IMR-90 (cell line): Measurements from ENCODE around the gene AP2M1. TPM values are rescaled to one million over a fixed set of nuclear protein-coding genes. Genes with fewer than 3 reads are reported as not detected.

Experiments
- ATAC-seq: fragments of 200-7000 bp; cut with Tn5 transposase; 2 replicates; pipeline ENCODE4 v1.9.1; 2020; ENCODE audit warnings: low read depth, mild to moderate bottlenecking, moderate library complexity
- BruUV-seq: library from RNA; stranded (reverse); fragments of 400-500 nt; replicated peaks from 2 replicates; lab custom pipeline; 2021; lab: Mats Ljungman, UMichigan
- CTCF ChIA-PET: fragments of 300-600 bp; formaldehyde crosslinking; extraction: SDS; loops from one replicate; lab custom pipeline; 2021; ENCODE audit warnings: antibody characterized with exemption; lab: Yijun Ruan, JAX
- POLR2A ChIA-PET: fragments of 300-600 bp; sonication (Branson Sonifier 250); formaldehyde crosslinking; loops from one replicate; lab custom pipeline; 2022; ENCODE audit warnings: antibody characterized with exemption; ENCODE audit not compliant: unreplicated experiment; lab: Charles Lee
- DNase-seq: peaks from one replicate; pipeline ENCODE4 v3.0.0; 2013
- H2AFZ ChIP-seq: replicated peaks from 2 replicates; pipeline ENCODE3; 2013; ENCODE audit warnings: low read length, mild to moderate bottlenecking; ENCODE audit not compliant: poor library complexity
- H2AK5ac ChIP-seq: 2 replicates; pipeline ENCODE4 v1.6.1; 2013; ENCODE audit warnings: low read depth, low read length, inconsistent platforms
- H2AK9ac ChIP-seq: replicated peaks from 2 replicates; pipeline ENCODE3; 2013; ENCODE audit warnings: mild to moderate bottlenecking, low read depth, low read length, moderate library complexity; ENCODE audit not compliant: poor library complexity
- H2BK120ac ChIP-seq: 2 replicates; pipeline ENCODE4 v1.6.1; 2013; ENCODE audit warnings: low read depth, low read length, inconsistent platforms
- H2BK15ac ChIP-seq: 3 replicates; pipeline ENCODE4 v1.6.1; 2013; ENCODE audit warnings: low read depth, low read length, inconsistent platforms
- H2BK20ac ChIP-seq: 2 replicates; pipeline ENCODE4 v1.6.1; 2013; ENCODE audit warnings: low read depth, mild to moderate bottlenecking, inconsistent platforms, low read length, moderate library complexity
- H2BK5ac ChIP-seq: 2 replicates; pipeline ENCODE4 v1.6.1; 2013; ENCODE audit warnings: mild to moderate bottlenecking, low read depth, low read length, inconsistent platforms; ENCODE audit not compliant: poor library complexity, severe bottlenecking
- H3K14ac ChIP-seq: replicated peaks from 2 replicates; pipeline ENCODE4 v1.6.1; 2013; ENCODE audit warnings: low read depth, low read length, inconsistent platforms
- H3K18ac ChIP-seq: 2 replicates; pipeline ENCODE4 v1.6.1; 2013; ENCODE audit warnings: low read depth, low read length, control low read depth
- H3K23ac ChIP-seq: 2 replicates; pipeline ENCODE4 v1.6.1; 2013; ENCODE audit warnings: low read depth, low read length, inconsistent platforms
- H3K27ac ChIP-seq: 2 replicates; pipeline ENCODE4 v1.5.1; 2013; ENCODE audit warnings: mild to moderate bottlenecking, control low read depth, low read length; ENCODE audit not compliant: insufficient read depth
- H3K27me3 ChIP-seq: 2 replicates; pipeline ENCODE4 v1.6.1; 2013; ENCODE audit warnings: low read length; ENCODE audit not compliant: control insufficient read depth, insufficient read depth
- H3K36me3 ChIP-seq: 2 replicates; pipeline ENCODE4 v1.6.1; 2013; ENCODE audit warnings: low read length, mixed read lengths; ENCODE audit not compliant: control insufficient read depth, insufficient read depth
- H3K4ac ChIP-seq: 2 replicates; pipeline ENCODE4 v1.6.1; 2013; ENCODE audit warnings: low read depth, low read length, inconsistent platforms
- H3K4me1 ChIP-seq: 2 replicates; pipeline ENCODE4 v1.6.1; 2013; ENCODE audit warnings: low read length, mixed read lengths; ENCODE audit not compliant: control insufficient read depth, insufficient read depth
- H3K4me2 ChIP-seq: 2 replicates; pipeline ENCODE4 v1.6.1; 2013; ENCODE audit warnings: low read depth, mild to moderate bottlenecking, control low read depth, low read length, moderate library complexity
- H3K4me3 ChIP-seq: 2 replicates; pipeline ENCODE4 v1.5.1; 2013; ENCODE audit warnings: low read depth, mild to moderate bottlenecking, control low read depth, low read length, moderate library complexity; ENCODE audit not compliant: insufficient read depth
- H3K56ac ChIP-seq: 2 replicates; pipeline ENCODE4 v1.6.1; 2013; ENCODE audit warnings: low read length, inconsistent platforms; ENCODE audit not compliant: insufficient read depth; ENCODE audit errors: extremely low read depth
- H3K79me1 ChIP-seq, 2 experiments: 2 replicates each; pipeline ENCODE4 v1.6.1; 2013; ENCODE audit warnings: low read length in 2 of 2, inconsistent platforms in 1 of 2, low read depth in 1 of 2
- H3K9ac ChIP-seq: 2 replicates; pipeline ENCODE4 v1.6.1; 2013; ENCODE audit warnings: low read depth, low read length, control low read depth
- H3K9me1 ChIP-seq: 2 replicates; pipeline ENCODE4 v1.6.1; 2013; ENCODE audit warnings: low read length, inconsistent platforms; ENCODE audit not compliant: insufficient read depth
- H3K9me3 ChIP-seq: 2 replicates; pipeline ENCODE4 v1.6.1; 2013; ENCODE audit warnings: low read length; ENCODE audit not compliant: control insufficient read depth, insufficient read depth
- H4K20me1 ChIP-seq: 2 replicates; pipeline ENCODE4 v1.6.1; 2013; ENCODE audit warnings: low read length, inconsistent platforms; ENCODE audit not compliant: insufficient read depth
- H4K5ac ChIP-seq: 2 replicates; pipeline ENCODE4 v1.6.1; 2013; ENCODE audit warnings: mild to moderate bottlenecking, low read depth, low read length, control low read depth
- H4K8ac ChIP-seq, 2 experiments: 2 replicates each; pipeline ENCODE4 v1.6.1; 2013; ENCODE audit warnings: low read depth in 2 of 2, low read length in 2 of 2, control low read depth in 1 of 2, inconsistent platforms in 1 of 2
- H4K91ac ChIP-seq: 2 replicates; pipeline ENCODE4 v1.6.1; 2013; ENCODE audit warnings: low read depth, low read length, inconsistent platforms; ENCODE audit not compliant: insufficient read depth
- CHD1 ChIP-seq: IDR thresholded peaks from 2 replicates; pipeline ENCODE4 v1.6.1; 2012; ENCODE audit warnings: low read depth, low read length, improper control_type of control experiment
- FOS ChIP-seq: fragments of 150-350 bp; IDR thresholded peaks from 2 replicates; pipeline ENCODE4 v1.6.1; 2016; ENCODE audit warnings: low read depth, low read length
- MXI1 ChIP-seq: IDR thresholded peaks from 2 replicates; pipeline ENCODE4 v1.6.1; 2012; ENCODE audit warnings: low read depth, mild to moderate bottlenecking, low read length, moderate library complexity, borderline replicate concordance
- NFE2L2 ChIP-seq: fragments of 150-350 bp; IDR thresholded peaks from 2 replicates; pipeline ENCODE4 v1.6.1; 2016; ENCODE audit warnings: low read depth, mild to moderate bottlenecking, low read length
- POLR2A ChIP-seq: IDR thresholded peaks from 2 replicates; pipeline ENCODE4 v1.6.1; 2012; ENCODE audit warnings: mild to moderate bottlenecking, low read depth, low read length
- RAD21 ChIP-seq: IDR thresholded peaks from 2 replicates; pipeline ENCODE4 v1.6.1; 2012; ENCODE audit warnings: low read length, improper control_type of control experiment
- RCOR1 ChIP-seq: IDR thresholded peaks from 2 replicates; pipeline ENCODE4 v1.6.1; 2012; ENCODE audit warnings: mild to moderate bottlenecking, low read length, improper control_type of control experiment; ENCODE audit not compliant: insufficient replicate concordance
- WGBS, 2 experiments: methylation state at CpG; one replicate each; pipeline versions ENCODE4 v1.1.5 to v1.1.7; 2013; ENCODE audit warnings: missing lambda C conversion rate in 2 of 2; ENCODE audit not compliant: insufficient read length in 1 of 2; ENCODE audit errors: extremely low coverage in 2 of 2; 5-methylcytosine and 5-hydroxymethylcytosine counted together
- dilution Hi-C: fragments of 300-500 bp; cut with HindIII; formaldehyde crosslinking; loops from one replicate; pipeline ENCODE4 v1.14.3; 2018; ENCODE audit warnings: low sequenced_read_pairs; ENCODE audit not compliant: unreplicated experiment
- in situ Hi-C: fragments of 300-500 bp; cut with MboI; formaldehyde crosslinking; loops from 3 replicates; pipeline ENCODE4 v1.14.3; 2019; ENCODE audit warnings: low sequenced_read_pairs, inconsistent platforms, mixed read lengths
- intact Hi-C: fragments of 100-400 bp; cut with micrococcal nuclease; formaldehyde crosslinking; loops from 2 replicates; pipeline ENCODE4 v1.10.0; 2022
- polyA plus RNA-seq, 3 experiments: library from polyadenylated mRNA; depleted of rRNA; stranded (reverse); fragments of >200 nt; gene quantifications; 2 replicates each; pipeline ENCODE4 v1.2.3, GENCODE V29; 2012; ENCODE audit warnings: low replicate concordance in 1 of 3
- total RNA-seq: library from RNA; depleted of rRNA; stranded (reverse); fragments of >200 nt; gene quantifications from 2 replicates; pipeline ENCODE4 v1.2.3, GENCODE V29; 2012
- TF ChIP-seq, protein P1 (sequence below): fragments of 150-350 bp; IDR thresholded peaks from 2 replicates; pipeline ENCODE4 v1.6.1; 2016; ENCODE audit warnings: low read depth, mild to moderate bottlenecking, low read length, moderate library complexity, borderline replicate concordance
- TF ChIP-seq, protein P2 (sequence below): conservative IDR thresholded peaks from 2 replicates; pipeline ENCODE4 v1.5.1; 2012; ENCODE audit warnings: mild to moderate bottlenecking, low read depth, low read length, improper control_type of control experiment

AP2M1 gene
- total and polyA plus RNA-seq, 2 of the 4 experiments (the other 2 are of a cell fraction) = 876 to 1,065 TPM

GRCh38 chr3:184174284-184174645, 390 bp upstream of the AP2M1 start:
- Histone ChIP-seq H3K56ac (no peak overlapping the region), H4K5ac (no peak overlapping the region; the same call in 1 of the 2 replicates), H3K79me1 (peaks cover 24 to 62% of the 10 kb centered on the region in 2 experiments), H2BK5ac (peak overlapping the region; percentile 11), H3K27me3 (no peaks in the 10 kb centered on the region), H2BK120ac (no peak overlapping the region), H2BK20ac (no peak overlapping the region), H3K9me1 (peaks cover 29% of the 10 kb centered on the region), H3K27ac (0 out of 2 replicates have a peak overlapping the region, but pooled peaks have one; percentile 13), H4K8ac (peak overlapping the region in 1 of 2 experiments; percentile 56; a peak in 1 of 4 replicates), H3K4me2 (no peak overlapping the region), H4K91ac (no peak overlapping the region), H2BK15ac (no peak overlapping the region), H3K36me3 (peaks cover 48% of the 10 kb centered on the region), H2AK9ac (no peak overlapping the region), H3K9ac (no peak overlapping the region), H3K4ac (peak overlapping the region; percentile 5; the same call in 1 of the 2 replicates), H4K20me1 (peaks cover 41% of the 10 kb centered on the region), H2AFZ (no peak overlapping the region), H2AK5ac (no peak overlapping the region; the same call in 1 of the 2 replicates), H3K9me3 (no peaks in the 10 kb centered on the region), H3K4me1 (peaks cover 19% of the 10 kb centered on the region), H3K18ac (no peak overlapping the region), H3K4me3 (no peak overlapping the region), H3K14ac (no peak overlapping the region), H3K23ac (no peak overlapping the region)
- dilution Hi-C loops = no loop called here
- no CpG with 5 or more reads among the region's 4 CpGs for WGBS, 2 experiments
- DNase-seq (no peak), ATAC-seq (no peak)
- in situ Hi-C loops = no loop called here
- ChIA-PET POLR2A (interaction anchor here (0.6 kb wide), 1 partner anchor 70 kb away, joined by 14 read pairs; no protein-coding TSS in a partner anchor), CTCF (no interaction called here)
- no TSS peak for BruUV-seq
- intact Hi-C loops = no loop called here
- TF ChIP-seq POLR2A (no peak), RAD21 (no peak), MXI1 (no peak), RCOR1 (no peak), CHD1 (no peak), NFE2L2 (no peak), FOS (no peak)
- TF ChIP-seq, protein P1, sequence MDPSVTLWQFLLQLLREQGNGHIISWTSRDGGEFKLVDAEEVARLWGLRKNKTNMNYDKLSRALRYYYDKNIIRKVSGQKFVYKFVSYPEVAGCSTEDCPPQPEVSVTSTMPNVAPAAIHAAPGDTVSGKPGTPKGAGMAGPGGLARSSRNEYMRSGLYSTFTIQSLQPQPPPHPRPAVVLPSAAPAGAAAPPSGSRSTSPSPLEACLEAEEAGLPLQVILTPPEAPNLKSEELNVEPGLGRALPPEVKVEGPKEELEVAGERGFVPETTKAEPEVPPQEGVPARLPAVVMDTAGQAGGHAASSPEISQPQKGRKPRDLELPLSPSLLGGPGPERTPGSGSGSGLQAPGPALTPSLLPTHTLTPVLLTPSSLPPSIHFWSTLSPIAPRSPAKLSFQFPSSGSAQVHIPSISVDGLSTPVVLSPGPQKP = no peak
- TF ChIP-seq, protein P2, sequence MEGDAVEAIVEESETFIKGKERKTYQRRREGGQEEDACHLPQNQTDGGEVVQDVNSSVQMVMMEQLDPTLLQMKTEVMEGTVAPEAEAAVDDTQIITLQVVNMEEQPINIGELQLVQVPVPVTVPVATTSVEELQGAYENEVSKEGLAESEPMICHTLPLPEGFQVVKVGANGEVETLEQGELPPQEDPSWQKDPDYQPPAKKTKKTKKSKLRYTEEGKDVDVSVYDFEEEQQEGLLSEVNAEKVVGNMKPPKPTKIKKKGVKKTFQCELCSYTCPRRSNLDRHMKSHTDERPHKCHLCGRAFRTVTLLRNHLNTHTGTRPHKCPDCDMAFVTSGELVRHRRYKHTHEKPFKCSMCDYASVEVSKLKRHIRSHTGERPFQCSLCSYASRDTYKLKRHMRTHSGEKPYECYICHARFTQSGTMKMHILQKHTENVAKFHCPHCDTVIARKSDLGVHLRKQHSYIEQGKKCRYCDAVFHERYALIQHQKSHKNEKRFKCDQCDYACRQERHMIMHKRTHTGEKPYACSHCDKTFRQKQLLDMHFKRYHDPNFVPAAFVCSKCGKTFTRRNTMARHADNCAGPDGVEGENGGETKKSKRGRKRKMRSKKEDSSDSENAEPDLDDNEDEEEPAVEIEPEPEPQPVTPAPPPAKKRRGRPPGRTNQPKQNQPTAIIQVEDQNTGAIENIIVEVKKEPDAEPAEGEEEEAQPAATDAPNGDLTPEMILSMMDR = no peak
